HEK293 (cell line): ENCODE results near the gene MATCAP1.
A peak's percentile ranks its signal among the peaks of the same experiment; 100 is the strongest.

ENCODE experiments used
- CTCF ChIA-PET: fragments of 350-600 bp; formaldehyde crosslinking; extraction: SDS; loops from one replicate; lab custom pipeline; 2021; ENCODE audit warnings: antibody characterized with exemption; lab: Yijun Ruan, JAX
- POLR2A ChIA-PET: fragments of 300-600 bp; formaldehyde crosslinking; extraction: SDS; loops from one replicate; lab custom pipeline; 2020; ENCODE audit warnings: antibody characterized with exemption, inconsistent platforms; lab: Yijun Ruan, JAX
- H3K27ac ChIP-seq: fragments of 200-500 bp; sonication (Bioruptor generic); 2 replicates; pipeline ENCODE4 v1.5.1; 2014; ENCODE audit warnings: low read depth, low read length, control low read depth, inconsistent platforms; ENCODE audit errors: extremely low read depth
- H3K36me3 ChIP-seq, 2 experiments: fragments of 200-500 bp in 1 of 2; sonication (Bioruptor generic) in 1 of 2; 1 replicate in 1 of 2; 2 replicates in 1 of 2; pipeline ENCODE4 v1.5.1; 2014 to 2017; ENCODE audit warnings: inconsistent platforms in 2 of 2, low read length in 2 of 2; ENCODE audit not compliant: control insufficient read depth in 2 of 2, insufficient read depth in 1 of 2
- H3K4me1 ChIP-seq: fragments of 200-500 bp; sonication (Bioruptor generic); 2 replicates; pipeline ENCODE4 v1.5.1; 2014; ENCODE audit warnings: mild to moderate bottlenecking, low read length, inconsistent platforms; ENCODE audit not compliant: control insufficient read depth, insufficient read depth
- H3K4me3 ChIP-seq: 2 replicates; pipeline ENCODE4 v1.5.1; 2011; ENCODE audit warnings: low read depth, mild to moderate bottlenecking, control low read depth, low read length, moderate library complexity
- H3K9me3 ChIP-seq: fragments of 200-500 bp; sonication (Bioruptor generic); 2 replicates; pipeline ENCODE4 v1.5.1; 2014; ENCODE audit warnings: low read depth, low read length, inconsistent platforms; ENCODE audit not compliant: control insufficient read depth, insufficient read depth
- GLI4 ChIP-seq: fragments of 450-650 bp; formaldehyde crosslinking; IDR thresholded peaks from 2 replicates; pipeline ENCODE4 v1.5.1; 2016; ENCODE audit warnings: missing biosample characterization, missing genetic modification characterization
- MZF1 ChIP-seq: fragments of 450-650 bp; formaldehyde crosslinking; IDR thresholded peaks from 2 replicates; pipeline ENCODE4 v1.5.1; 2017; ENCODE audit warnings: missing biosample characterization, missing genetic modification characterization, borderline replicate concordance
- OVOL3 ChIP-seq: fragments of 450-650 bp; formaldehyde crosslinking; IDR thresholded peaks from 2 replicates; pipeline ENCODE4 v1.5.1; 2016; ENCODE audit warnings: missing biosample characterization, missing genetic modification characterization
- RBAK ChIP-seq: fragments of 450-650 bp; formaldehyde crosslinking; IDR thresholded peaks from 2 replicates; pipeline ENCODE4 v1.5.1; 2016; ENCODE audit warnings: missing biosample characterization, missing genetic modification characterization
- SP7 ChIP-seq: fragments of 450-650 bp; formaldehyde crosslinking; IDR thresholded peaks from 2 replicates; pipeline ENCODE4 v1.5.1; 2016; ENCODE audit warnings: missing biosample characterization, missing genetic modification characterization
- WT1 ChIP-seq: fragments of 450-650 bp; formaldehyde crosslinking; IDR thresholded peaks from 2 replicates; pipeline ENCODE4 v1.5.1; 2016; ENCODE audit warnings: missing biosample characterization, missing genetic modification characterization
- ZFP3 ChIP-seq: fragments of 450-650 bp; formaldehyde crosslinking; IDR thresholded peaks from 2 replicates; pipeline ENCODE4 v1.5.1; 2016; ENCODE audit warnings: low read depth, missing biosample characterization, missing genetic modification characterization
- ZNF114 ChIP-seq: fragments of 450-650 bp; formaldehyde crosslinking; IDR thresholded peaks from 2 replicates; pipeline ENCODE4 v1.5.0; 2017; ENCODE audit warnings: missing biosample characterization, missing genetic modification characterization
- ZNF157 ChIP-seq: fragments of 450-650 bp; formaldehyde crosslinking; IDR thresholded peaks from 2 replicates; pipeline ENCODE4 v1.5.1; 2016; ENCODE audit warnings: missing biosample characterization, missing genetic modification characterization
- ZNF24 ChIP-seq: fragments of 450-650 bp; formaldehyde crosslinking; IDR thresholded peaks from 2 replicates; pipeline ENCODE4 v1.5.1; 2016; ENCODE audit warnings: missing biosample characterization, missing genetic modification characterization
- ZNF366 ChIP-seq: fragments of 450-650 bp; formaldehyde crosslinking; conservative IDR thresholded peaks from 2 replicates; pipeline ENCODE4 v1.5.1; 2016; ENCODE audit warnings: missing biosample characterization, missing genetic modification characterization
- ZNF514 ChIP-seq: fragments of 450-650 bp; formaldehyde crosslinking; IDR thresholded peaks from 2 replicates; pipeline ENCODE4 v1.5.1; 2016; ENCODE audit warnings: missing biosample characterization, missing genetic modification characterization
- ZNF623 ChIP-seq: fragments of 450-650 bp; formaldehyde crosslinking; IDR thresholded peaks from 2 replicates; pipeline ENCODE4 v1.5.1; 2016; ENCODE audit warnings: missing biosample characterization, missing genetic modification characterization
- ZNF768 ChIP-seq: fragments of 450-650 bp; formaldehyde crosslinking; IDR thresholded peaks from 2 replicates; pipeline ENCODE4 v1.5.1; 2018; ENCODE audit warnings: missing biosample characterization, mild to moderate bottlenecking, missing genetic modification characterization
- ZNF776 ChIP-seq: fragments of 450-650 bp; formaldehyde crosslinking; IDR thresholded peaks from 2 replicates; pipeline ENCODE4 v1.5.0; 2017; ENCODE audit warnings: missing biosample characterization, missing genetic modification characterization, borderline replicate concordance
- ZNF843 ChIP-seq: fragments of 450-650 bp; formaldehyde crosslinking; IDR thresholded peaks from 2 replicates; pipeline ENCODE4 v1.5.1; 2016; ENCODE audit warnings: missing biosample characterization, missing genetic modification characterization
- ZSCAN23 ChIP-seq: fragments of 450-650 bp; formaldehyde crosslinking; IDR thresholded peaks from 2 replicates; pipeline ENCODE4 v1.5.1; 2016; ENCODE audit warnings: missing biosample characterization, missing genetic modification characterization
- ZXDB ChIP-seq: fragments of 450-650 bp; formaldehyde crosslinking; IDR thresholded peaks from 2 replicates; pipeline ENCODE4 v1.5.1; 2016; ENCODE audit warnings: missing biosample characterization, missing genetic modification characterization
- TF ChIP-seq, protein P1 (sequence below): fragments of 450-650 bp; formaldehyde crosslinking; IDR thresholded peaks from 2 replicates; pipeline ENCODE4 v1.5.1; 2016; ENCODE audit warnings: missing biosample characterization, missing genetic modification characterization
- TF ChIP-seq, protein P2 (sequence below): fragments of 450-650 bp; formaldehyde crosslinking; IDR thresholded peaks from 2 replicates; pipeline ENCODE4 v1.5.1; 2017; ENCODE audit warnings: missing biosample characterization, missing genetic modification characterization
- TF ChIP-seq, protein P3 (sequence below): fragments of 450-650 bp; formaldehyde crosslinking; IDR thresholded peaks from 2 replicates; pipeline ENCODE4 v1.5.1; 2016; ENCODE audit warnings: missing biosample characterization, missing genetic modification characterization
- TF ChIP-seq, protein P4 (sequence below): fragments of 450-650 bp; formaldehyde crosslinking; IDR thresholded peaks from 2 replicates; pipeline ENCODE4 v1.5.1; 2016; ENCODE audit warnings: missing biosample characterization, missing genetic modification characterization

The MATCAP1 gene

DNA sequence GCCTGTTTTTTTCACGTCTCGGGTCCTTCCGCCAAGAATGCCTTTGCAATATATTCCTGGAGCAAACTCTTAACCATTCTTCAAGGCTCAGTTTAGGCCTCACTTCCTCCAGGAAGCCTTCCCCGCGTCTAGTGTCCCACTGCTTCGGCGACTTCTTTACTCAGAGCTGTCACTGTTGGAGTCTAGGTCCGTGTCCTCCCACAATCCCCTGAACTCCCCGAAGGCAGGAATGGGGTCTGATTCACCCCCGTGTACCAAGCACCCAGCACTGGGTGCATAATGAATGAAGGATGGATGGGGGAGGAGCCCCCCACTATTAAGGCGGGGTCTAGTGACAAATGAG lies 508 bp downstream of the MATCAP1 start:
- peaks cover 9% of the 10 kb centered on the region for H3K4me1 ChIP-seq
- TF ChIP-seq ZNF24 (tag by site-specific recombination) (peak; percentile 64; the same call in 1 of the 2 replicates), OVOL3 (tag by site-specific recombination) (no peak), MZF1 (tag by site-specific recombination) (no peak), GLI4 (tag by site-specific recombination) (0 out of 2 replicates have a peak, but pooled peaks have one; percentile 16), ZFP3 (tag by site-specific recombination) (peak; percentile 69), ZNF514 (tag by site-specific recombination) (no peak), ZNF366 (tag by site-specific recombination) (peak; percentile 65; the same call in 1 of the 2 replicates), ZNF623 (tag by site-specific recombination) (no peak), ZNF768 (no peak)
- H3K4me3 ChIP-seq = peak overlapping the region; percentile 84
- CTCF ChIA-PET = interaction anchor here (0.5 to 1.5 kb wide), 7 partner anchors 9 to 231 kb away, joined by 3 to 6 read pairs (median 3); no protein-coding TSS in a partner anchor
- peak overlapping the region; percentile 88; the same call in 1 of the 2 replicates for H3K27ac ChIP-seq
- POLR2A ChIA-PET = interaction anchor here (1.1 kb wide), 2 partner anchors 9 to 23 kb away, joined by 3 read pairs; no protein-coding TSS in a partner anchor
- peaks cover 0 to 22% of the 10 kb centered on the region in 2 experiments; a peak in 1 of 3 replicates for H3K36me3 ChIP-seq
- H3K9me3 ChIP-seq = no peaks in the 10 kb centered on the region

DNA sequence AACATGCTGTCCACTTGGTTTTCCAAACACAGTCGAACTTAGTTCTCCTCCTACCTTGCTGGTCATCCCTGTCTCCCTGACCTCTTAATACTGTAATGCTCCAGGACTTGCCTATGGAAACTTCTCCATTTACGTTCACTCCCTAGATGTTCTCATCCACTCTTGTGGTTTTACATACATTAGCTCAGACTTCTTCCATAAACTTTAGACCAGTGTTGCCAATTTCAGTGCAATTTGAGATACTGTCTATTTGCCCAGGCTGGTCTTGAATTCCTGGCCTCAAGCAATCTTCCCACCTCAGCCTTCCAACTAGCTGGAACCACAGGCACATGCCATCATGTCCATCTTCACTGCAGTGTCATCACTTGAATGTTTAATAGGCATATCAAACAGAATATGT lies 1.5 kb downstream of the MATCAP1 start:
- Histone ChIP-seq H3K4me1 (peaks cover 9% of the 10 kb centered on the region), H3K36me3 (peaks cover 0 to 29% of the 10 kb centered on the region in 2 experiments; a peak in 1 of 3 replicates), H3K27ac (no peak overlapping the region), H3K4me3 (no peak overlapping the region), H3K9me3 (no peaks in the 10 kb centered on the region)
- POLR2A ChIA-PET = interaction anchor here (0.7 kb wide), 2 partner anchors 66 to 207 kb away, joined by 3 to 7 read pairs; partner anchors contain the start of gene FHOD1
- TF ChIP-seq, protein P1, sequence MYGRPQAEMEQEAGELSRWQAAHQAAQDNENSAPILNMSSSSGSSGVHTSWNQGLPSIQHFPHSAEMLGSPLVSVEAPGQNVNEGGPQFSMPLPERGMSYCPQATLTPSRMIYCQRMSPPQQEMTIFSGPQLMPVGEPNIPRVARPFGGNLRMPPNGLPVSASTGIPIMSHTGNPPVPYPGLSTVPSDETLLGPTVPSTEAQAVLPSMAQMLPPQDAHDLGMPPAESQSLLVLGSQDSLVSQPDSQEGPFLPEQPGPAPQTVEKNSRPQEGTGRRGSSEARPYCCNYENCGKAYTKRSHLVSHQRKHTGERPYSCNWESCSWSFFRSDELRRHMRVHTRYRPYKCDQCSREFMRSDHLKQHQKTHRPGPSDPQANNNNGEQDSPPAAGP (tag by site-specific recombination) = peak; percentile 66; the same call in 1 of the 2 replicates
- TF ChIP-seq ZNF157 (tag by site-specific recombination) (no peak), RBAK (tag by site-specific recombination) (no peak), ZNF776 (tag by site-specific recombination) (no peak), ZSCAN23 (no peak), SP7 (tag by site-specific recombination) (0 out of 2 replicates have a peak, but pooled peaks have one; percentile 16), ZXDB (tag by site-specific recombination) (peak; percentile 28; the same call in 1 of the 2 replicates), ZNF114 (no peak), ZNF843 (tag by site-specific recombination) (0 out of 2 replicates have a peak, but pooled peaks have one; percentile 16), WT1 (tag by site-specific recombination) (peak; percentile 64)
- TF ChIP-seq, protein P2, sequence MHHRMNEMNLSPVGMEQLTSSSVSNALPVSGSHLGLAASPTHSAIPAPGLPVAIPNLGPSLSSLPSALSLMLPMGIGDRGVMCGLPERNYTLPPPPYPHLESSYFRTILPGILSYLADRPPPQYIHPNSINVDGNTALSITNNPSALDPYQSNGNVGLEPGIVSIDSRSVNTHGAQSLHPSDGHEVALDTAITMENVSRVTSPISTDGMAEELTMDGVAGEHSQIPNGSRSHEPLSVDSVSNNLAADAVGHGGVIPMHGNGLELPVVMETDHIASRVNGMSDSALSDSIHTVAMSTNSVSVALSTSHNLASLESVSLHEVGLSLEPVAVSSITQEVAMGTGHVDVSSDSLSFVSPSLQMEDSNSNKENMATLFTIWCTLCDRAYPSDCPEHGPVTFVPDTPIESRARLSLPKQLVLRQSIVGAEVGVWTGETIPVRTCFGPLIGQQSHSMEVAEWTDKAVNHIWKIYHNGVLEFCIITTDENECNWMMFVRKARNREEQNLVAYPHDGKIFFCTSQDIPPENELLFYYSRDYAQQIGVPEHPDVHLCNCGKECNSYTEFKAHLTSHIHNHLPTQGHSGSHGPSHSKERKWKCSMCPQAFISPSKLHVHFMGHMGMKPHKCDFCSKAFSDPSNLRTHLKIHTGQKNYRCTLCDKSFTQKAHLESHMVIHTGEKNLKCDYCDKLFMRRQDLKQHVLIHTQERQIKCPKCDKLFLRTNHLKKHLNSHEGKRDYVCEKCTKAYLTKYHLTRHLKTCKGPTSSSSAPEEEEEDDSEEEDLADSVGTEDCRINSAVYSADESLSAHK = no peak
- TF ChIP-seq, protein P3, sequence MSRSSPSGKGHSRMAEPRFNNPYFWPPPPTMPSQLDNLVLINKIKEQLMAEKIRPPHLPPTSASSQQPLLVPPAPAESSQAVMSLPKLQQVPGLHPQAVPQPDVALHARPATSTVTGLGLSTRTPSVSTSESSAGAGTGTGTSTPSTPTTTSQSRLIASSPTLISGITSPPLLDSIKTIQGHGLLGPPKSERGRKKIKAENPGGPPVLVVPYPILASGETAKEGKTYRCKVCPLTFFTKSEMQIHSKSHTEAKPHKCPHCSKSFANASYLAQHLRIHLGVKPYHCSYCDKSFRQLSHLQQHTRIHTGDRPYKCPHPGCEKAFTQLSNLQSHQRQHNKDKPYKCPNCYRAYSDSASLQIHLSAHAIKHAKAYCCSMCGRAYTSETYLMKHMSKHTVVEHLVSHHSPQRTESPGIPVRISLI (tag by site-specific recombination) = no peak
- TF ChIP-seq, protein P4, sequence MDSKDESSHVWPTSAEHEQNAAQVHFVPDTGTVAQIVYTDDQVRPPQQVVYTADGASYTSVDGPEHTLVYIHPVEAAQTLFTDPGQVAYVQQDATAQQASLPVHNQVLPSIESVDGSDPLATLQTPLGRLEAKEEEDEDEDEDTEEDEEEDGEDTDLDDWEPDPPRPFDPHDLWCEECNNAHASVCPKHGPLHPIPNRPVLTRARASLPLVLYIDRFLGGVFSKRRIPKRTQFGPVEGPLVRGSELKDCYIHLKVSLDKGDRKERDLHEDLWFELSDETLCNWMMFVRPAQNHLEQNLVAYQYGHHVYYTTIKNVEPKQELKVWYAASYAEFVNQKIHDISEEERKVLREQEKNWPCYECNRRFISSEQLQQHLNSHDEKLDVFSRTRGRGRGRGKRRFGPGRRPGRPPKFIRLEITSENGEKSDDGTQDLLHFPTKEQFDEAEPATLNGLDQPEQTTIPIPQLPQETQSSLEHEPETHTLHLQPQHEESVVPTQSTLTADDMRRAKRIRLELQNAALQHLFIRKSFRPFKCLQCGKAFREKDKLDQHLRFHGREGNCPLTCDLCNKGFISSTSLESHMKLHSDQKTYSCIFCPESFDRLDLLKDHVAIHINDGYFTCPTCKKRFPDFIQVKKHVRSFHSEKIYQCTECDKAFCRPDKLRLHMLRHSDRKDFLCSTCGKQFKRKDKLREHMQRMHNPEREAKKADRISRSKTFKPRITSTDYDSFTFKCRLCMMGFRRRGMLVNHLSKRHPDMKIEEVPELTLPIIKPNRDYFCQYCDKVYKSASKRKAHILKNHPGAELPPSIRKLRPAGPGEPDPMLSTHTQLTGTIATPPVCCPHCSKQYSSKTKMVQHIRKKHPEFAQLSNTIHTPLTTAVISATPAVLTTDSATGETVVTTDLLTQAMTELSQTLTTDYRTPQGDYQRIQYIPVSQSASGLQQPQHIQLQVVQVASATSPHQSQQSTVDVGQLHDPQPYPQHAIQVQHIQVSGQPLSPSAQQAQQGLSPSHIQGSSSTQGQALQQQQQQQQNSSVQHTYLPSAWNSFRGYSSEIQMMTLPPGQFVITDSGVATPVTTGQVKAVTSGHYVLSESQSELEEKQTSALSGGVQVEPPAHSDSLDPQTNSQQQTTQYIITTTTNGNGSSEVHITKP (tag by site-specific recombination) = peak; percentile 24; the same call in 1 of the 2 replicates
- CTCF ChIA-PET = interaction anchor here (1.5 kb wide), 1 partner anchor 13 kb away, joined by 5 read pairs; no protein-coding TSS in a partner anchor
